GM19043 (cell line): ENCODE data around the gene BCAS3.

Experiments used
- ATAC-seq: cut with Tn5 transposase; IDR thresholded peaks from one replicate; pipeline ENCODE4 v1.9.1; 2021; ENCODE audit warnings: low read depth; ENCODE audit not compliant: unreplicated experiment

BCAS3 gene

GRCh38 chr17:61047515-61047914 is 369.9 kb downstream of the BCAS3 start:
- ATAC-seq, result no peak

GRCh38 chr17:61048376-61049106 is 370.9 kb downstream of the BCAS3 start:
- no peak for ATAC-seq

- no peak for ATAC-seq
Observed at GRCh38 chr17:61053469-61053868, 375.8 kb downstream of the BCAS3 start.

DNA sequence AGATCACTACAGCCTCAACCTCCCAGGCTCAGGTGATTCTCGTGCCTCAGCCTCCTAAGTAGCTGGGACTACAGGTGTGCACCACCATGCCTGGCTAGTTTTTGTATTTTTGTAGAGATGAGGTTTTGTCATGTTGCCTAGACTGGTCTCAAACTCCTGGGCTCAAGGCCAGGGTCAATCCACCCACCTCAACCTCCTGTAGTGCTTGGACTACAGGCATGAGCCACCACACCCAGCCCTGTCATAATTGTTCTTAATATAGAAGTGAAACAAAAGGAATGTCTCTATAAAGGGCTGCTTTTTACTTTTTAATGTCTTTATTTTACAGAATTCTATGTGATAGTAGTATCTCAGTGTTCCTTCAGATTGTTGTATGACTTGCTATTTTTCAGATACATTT is 376.8 kb downstream of the BCAS3 start:
- no peak for ATAC-seq

DNA sequence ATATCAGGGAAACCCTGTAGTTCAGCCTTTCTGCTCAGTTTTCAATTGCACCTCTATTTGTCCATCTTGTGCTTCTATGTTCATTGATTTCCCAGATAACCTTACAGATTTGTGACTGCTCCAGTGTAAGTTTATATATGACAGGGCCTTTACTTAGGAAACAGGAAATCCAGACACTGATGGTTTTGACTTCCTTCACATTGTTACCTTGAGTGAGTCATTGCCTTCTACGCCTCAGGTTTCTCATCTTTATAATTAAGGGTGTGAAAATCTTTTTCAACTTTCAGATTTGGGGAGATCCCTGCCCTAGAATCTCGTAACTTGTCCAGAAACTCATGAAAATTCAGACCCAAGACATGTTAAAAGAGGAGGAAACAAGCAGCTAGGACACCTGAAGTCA is 379.6 kb downstream of the BCAS3 start:
- ATAC-seq, result peak; percentile 55

DNA sequence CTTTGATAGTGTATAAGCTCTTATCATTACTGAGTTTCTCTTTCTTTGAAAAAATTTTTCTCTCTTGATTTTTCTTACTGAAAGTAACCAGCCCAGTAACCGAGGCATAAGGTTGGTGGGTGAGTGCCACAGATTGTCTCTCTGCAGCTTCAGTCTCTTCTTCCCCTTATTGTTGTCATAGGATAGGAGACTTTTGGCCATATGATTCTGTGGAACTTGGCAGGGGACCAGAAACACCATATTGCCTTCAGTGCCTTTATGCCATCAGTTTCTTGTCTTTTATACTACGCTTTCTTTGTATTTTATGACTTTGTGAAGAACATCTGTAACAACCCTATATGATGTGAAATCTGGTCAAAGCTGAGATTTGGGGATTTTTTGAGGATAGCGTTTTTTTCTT is 380.4 kb downstream of the BCAS3 start:
- no peak for ATAC-seq

- ATAC-seq, result peak; percentile 60
Observed at GRCh38 chr17:61063528-61063927, 385.9 kb downstream of the BCAS3 start.

GRCh38 chr17:61064087-61064951 is 386.7 kb downstream of the BCAS3 start:
- peak; percentile 63 for ATAC-seq

DNA sequence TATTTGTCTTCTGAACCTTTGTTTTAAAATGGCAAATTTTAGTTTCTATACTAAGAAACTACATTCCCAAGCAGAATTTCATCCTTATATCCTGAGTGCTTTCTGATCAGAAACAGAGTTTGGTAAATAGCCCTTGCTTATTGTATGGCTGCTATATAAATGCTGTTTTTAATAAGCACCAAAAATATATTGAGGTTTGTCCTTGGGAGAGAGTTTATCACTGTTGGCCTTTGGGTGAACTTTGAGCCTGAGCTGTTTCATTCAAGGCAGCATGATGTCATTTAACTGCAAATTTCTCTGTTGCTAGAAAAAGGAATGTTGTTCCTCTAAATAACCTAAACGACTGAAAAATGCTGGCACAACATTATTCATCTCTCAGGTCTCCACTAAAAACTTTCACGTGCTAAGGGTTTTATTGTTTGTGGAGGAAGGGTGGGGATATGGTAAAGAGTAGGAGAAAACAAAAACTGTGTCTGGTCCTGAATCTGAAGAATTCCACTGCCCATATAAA is 387.7 kb downstream of the BCAS3 start:
- ATAC-seq, result no peak

DNA sequence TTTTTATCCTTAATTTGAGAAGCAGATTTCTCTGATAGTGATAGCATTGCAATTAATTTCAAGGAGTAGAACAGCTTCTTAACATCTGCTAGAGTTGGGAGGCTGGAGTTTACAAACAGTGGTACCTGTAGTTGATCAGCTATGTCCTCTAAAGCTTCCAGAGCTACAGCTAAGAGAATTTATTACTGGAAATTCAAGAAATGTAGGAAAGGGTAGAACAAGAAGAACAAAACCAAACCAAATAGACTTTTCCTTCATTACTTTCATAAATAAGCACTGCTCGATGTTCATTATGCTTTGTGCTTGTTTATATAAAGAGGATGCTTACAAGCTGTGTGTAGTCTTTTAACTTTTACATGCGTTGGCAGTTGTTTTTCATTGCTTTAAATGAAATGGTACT is 388.4 kb downstream of the BCAS3 start:
- no peak for ATAC-seq

DNA sequence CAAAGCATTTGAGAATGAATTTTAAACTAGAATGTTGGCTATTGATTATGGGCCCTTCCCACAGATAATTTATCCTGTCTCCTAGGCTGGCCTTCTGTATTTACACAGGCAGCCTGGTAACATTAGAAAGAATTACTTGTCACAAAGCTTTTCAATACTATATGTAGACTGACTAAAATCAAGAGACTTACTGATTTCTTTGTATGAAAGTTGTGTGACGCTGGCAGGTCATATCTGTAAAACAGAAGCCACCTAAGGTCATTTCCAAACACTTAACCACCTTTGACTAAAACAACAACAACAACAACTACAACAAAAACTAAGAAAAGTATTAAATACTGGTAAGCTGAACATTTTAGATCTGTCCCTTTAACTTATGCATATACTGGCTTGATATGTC is 393.0 kb downstream of the BCAS3 start:
- no peak for ATAC-seq

DNA sequence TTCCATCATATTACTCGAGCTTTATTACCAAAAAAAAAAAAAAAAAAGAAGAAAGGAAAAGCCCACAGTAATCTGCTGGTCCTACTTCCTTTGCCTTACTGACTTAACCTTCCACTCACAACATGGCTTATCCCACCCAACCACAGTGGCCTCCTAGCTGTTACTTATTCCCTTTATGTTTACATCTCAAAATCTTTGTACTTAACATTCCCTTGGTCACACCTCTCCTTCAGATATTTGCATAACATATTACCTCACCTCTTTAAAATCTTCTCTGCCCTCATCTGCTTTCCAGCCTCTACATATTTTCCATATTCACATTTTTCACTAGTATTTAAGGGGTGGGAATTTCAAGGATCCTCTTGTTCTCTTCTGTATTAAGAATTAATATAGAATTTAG is 395.0 kb downstream of the BCAS3 start:
- ATAC-seq, result no peak

DNA sequence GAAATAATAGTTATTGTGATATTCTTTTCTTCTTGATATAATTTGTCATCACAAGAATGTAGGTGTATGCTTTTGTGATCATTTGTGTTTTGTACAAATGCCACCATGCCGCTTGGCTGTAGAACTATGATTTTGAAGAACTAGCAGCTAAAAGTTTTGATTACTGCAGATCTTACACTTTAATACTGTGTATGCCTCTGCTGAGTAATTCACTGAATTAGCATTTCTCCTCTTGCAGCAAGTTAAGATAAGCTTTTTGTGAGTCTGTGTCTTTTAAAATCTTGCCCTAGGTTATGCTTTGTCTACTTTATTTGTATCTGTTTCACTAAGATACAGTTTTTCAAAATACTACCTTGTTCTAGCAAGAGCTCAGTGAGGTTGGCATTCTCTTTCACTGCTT is 395.5 kb downstream of the BCAS3 start:
- ATAC-seq, result no peak

- ATAC-seq, result no peak
Observed at GRCh38 chr17:61073799-61074513, 396.3 kb downstream of the BCAS3 start.

DNA sequence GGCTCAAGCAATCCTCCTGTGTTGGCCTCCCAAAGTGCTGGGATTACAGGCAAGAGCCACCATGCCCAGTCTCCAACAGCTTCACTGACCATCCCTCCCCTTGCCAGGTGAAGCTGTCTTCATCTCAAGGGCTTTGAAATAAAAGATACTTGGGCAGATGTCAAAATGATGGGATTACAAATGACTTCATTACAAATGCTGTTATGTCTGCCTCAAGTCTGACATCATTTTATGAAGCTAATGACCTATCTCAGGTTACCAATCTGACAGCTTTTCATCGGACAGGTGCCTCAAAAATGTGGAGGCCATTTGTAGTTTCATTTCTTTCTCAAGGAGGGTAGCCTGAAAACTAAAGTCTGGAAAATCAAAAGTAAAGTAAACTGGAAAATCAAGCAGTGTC is 398.3 kb downstream of the BCAS3 start:
- no peak for ATAC-seq

DNA sequence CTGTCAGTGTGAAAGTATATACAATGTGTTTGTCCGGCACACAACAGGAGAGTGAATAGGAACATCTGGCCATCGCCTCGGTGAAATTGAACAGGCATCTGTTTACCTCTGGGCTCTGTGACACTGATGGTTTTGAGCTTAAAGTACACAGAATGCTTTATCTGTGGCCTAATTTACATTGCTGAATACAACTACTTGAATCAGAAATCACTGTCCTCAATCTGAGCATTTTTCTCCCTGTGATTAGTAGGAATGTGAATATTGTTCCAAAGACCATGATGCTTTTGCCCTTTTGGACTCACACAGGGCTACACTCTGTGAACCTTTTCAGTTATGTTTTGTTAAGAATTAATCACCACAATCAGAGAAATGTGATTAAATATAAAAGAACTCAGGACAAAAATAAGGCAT is 399.0 kb downstream of the BCAS3 start:
- no peak for ATAC-seq

DNA sequence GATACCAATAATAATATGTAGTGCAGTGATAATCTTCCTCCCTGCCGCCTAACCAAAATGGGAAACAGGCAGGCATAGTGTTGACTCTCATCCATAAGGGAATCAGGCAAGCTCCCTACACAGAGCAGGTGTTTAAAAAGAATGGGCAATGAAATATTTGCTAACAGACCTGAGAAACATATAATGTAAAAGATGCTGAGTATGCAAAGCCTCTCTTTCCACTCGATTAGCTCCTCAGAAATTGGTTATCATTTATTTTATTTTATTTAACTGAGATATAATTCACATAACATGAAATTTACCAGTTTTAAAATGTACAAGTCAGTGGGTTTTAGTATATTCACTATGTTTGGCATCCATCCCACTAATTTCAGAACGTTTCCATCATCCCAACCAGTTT is 404.3 kb downstream of the BCAS3 start:
- no peak for ATAC-seq

- no peak for ATAC-seq
Observed at GRCh38 chr17:61084260-61084659, 406.6 kb downstream of the BCAS3 start.

DNA sequence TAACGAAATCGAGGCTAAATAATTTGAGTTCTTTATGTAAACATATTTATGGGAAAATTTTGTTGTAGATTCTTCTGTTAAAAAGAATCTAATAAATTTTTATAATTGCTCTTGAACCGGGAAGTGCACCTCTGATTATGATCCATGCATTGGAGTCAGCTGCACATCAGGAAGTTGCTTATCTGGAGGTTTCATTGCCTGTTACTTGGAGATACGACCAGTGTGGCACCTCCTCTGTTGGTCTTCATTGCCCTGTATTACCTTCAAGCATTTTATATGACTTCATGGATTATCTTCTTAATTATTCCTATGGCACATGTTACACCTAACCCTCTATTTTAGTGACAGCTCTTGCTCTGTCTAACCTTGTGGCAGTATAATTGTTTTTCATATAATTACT is 409.4 kb downstream of the BCAS3 start:
- ATAC-seq, result no peak

- no peak for ATAC-seq
Observed at GRCh38 chr17:61088556-61088955, 410.9 kb downstream of the BCAS3 start.

DNA sequence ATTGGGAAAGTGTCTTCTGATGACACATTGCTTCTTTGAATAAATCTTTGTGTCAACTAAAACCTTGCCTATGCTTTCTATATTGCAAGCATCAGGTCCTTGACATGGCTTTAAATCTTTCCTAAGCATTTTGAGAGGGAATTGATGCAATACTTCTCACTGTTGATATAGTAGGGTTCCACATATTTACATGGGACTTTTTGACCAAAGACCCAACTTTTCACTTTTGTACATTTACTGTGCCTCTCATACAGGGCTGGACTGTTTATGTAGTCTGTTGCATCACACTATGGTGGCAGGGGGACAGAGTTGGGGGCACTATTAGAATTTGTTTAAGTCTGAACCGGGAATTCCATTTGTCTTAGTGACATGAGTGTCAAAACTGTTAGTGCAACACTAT is 413.4 kb downstream of the BCAS3 start:
- ATAC-seq, result no peak
